HG03442 (cell line): Measurements from ENCODE around the gene HAP1.
"Not testable (repeated sequence)": the region's sequence is repeated elsewhere in the genome, so short reads cannot be mapped to it uniquely, and the experiment has no call there.

Source experiments
- ATAC-seq: cut with Tn5 transposase; IDR thresholded peaks from one replicate; pipeline ENCODE4 v1.9.1; 2021; ENCODE audit warnings: mild to moderate bottlenecking, moderate library complexity; ENCODE audit not compliant: unreplicated experiment

The HAP1 gene

DNA sequence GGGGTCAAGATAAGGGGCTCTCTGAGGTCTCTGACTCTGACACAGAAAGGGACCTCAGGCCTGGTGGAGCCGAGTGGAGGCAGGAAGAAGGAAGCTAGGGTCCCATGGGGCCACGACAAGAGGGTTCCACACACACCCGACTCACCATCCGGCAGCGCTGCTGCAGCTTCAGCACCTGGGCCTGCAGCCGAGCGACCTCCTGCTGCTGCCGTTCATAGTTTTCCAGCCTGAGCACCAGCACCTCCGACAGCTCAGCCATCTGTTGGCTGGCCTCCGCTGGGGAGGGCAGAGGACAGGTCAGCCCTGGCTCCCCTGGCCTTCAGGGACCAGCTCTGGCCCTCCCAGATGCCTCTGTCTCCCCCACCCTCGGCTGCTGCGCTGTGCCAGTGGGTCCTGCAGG, 6.4 kb downstream of the HAP1 start:
- ATAC-seq, result no peak

GRCh38 chr17:41725134-41725533, 9.3 kb downstream of the HAP1 start:
- no peak for ATAC-seq

- no peak for ATAC-seq
These were observed 9.9 kb downstream of the HAP1 start for GRCh38 chr17:41724476-41725050.

DNA sequence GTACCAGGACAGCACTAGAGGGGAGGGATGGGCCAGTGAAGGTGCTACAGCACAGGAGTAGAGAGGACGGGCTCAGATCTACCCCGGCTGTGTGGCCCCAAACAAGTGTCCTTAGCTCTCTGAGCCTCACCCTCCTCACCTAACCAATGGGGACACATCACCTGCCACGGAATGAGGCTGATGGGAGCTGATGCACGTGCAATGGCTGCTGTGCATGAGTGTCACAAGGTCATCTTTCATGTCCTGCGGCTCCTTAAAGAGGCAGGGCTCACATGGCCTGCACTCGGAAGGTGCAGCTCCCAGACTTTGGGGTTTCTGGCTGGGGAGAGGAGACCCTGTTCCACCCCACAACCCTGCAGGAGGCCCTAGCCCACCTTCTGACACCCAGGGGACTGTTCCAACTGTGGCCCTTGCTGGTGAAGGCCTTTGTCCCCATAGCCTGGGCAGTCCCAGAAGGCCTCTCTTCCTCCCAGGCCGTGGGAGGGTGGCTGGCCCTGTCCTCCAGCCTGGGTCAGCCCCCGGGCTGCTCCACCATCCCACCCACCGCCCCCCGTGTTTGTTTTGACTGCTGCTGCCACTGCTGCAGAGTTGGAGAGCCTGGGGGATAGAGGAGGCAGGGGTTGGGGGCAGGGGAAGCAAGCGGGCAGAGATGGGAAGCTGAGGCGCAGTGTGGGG, 10.5 kb downstream of the HAP1 start:
- ATAC-seq, result no peak

- ATAC-seq, result no peak
These were observed 12.2 kb downstream of the HAP1 start for GRCh38 chr17:41722231-41722630.

GRCh38 chr17:41718287-41718645, 16.2 kb downstream of the HAP1 start:
- no peak for ATAC-seq

DNA sequence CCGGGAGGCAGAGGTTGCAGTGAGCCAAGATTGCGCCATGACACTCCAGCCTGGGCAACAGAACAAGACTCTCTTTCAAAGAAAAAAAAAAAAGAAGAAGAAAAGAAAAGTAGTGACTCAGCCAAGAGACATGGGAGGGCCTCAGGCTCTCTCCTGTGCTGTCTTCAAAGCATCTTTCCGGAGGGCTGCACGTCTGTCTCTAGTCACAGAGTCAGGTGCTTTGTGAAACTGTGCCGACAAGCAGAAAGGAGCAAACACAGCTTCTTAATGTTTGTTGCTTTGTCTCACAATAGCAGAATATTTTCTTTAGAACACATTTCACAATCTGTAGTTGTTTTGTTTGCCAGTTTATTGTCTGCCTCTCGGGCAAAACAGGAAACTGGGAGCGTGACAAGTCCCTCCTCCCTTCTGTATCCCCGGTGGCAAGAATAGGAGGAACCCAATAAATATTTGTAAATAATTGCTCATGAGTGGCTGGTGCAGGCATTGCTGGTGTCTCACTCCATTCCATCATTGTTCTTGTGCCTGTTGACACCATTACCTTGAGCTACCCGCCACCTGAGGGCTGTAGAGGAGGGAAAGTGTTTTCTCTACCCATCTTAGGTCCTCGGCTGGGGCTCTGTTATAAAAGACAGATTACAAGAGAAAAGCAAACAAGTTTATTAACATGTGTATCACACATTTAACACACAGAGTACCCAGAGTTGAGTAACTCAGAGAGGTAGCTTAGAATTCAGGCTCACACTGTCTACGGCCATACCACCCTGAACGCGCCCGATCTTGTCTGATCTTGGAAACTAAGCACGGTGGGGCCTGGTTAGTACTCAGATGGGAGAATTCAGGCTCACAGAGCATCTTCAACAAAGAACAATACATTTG, 16.8 kb downstream of the HAP1 start:
- no peak for ATAC-seq

- no peak for ATAC-seq
These were observed 22.6 kb downstream of the HAP1 start, which contains the start of gene GAST for GRCh38 chr17:41711669-41712400. TSS of gene GAST (plus strand) at chr17:41712331. CDS start at chr17:41715437, 3,106 bp downstream.

GRCh38 chr17:41710472-41711090, 23.9 kb downstream of the HAP1 start:
- ATAC-seq, result no peak

- ATAC-seq, result no peak
These were observed 26.4 kb downstream of the HAP1 start for GRCh38 chr17:41707803-41708669.

DNA sequence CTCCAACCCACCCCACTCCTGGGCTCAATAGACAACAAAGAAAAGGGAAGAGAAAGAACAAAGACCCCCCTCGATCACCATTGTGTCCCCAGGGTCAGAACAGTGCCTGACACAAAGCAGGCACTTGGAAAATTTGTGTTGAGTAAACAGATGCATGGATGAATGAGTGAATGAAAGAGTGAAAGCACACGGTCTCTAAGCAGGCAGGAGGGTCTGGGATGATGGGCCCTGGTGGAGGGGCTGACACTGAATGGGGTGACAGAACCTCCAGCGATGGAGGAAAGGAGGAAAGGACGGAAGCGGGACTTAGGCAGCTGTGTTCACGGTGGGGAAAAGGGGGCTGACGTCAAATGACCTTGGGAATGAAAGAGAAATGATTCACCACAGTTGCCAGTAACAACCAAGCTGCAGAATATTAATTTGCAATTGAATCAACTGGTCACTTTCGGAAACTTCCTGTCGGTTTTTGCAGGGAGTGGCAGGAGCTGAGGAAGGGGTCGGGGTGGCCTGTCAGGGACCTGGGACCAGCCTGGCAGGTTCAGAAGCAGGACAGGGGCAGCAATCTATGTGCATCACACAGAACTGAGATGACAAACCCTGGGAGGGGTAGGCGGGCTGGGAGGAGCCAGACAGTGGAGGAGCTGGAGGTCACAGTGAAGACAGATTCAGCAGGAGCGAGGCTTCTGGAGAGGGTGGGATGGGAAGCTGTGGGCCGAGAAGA, 29.0 kb downstream of the HAP1 start:
- ATAC-seq, result no peak

GRCh38 chr17:41702712-41703111, 31.7 kb downstream of the HAP1 start:
- no peak for ATAC-seq

- not testable (repeated sequence) for ATAC-seq
These were observed 33.6 kb downstream of the HAP1 start for GRCh38 chr17:41700843-41701242.

GRCh38 chr17:41697122-41697962, 37.1 kb downstream of the HAP1 start:
- no peak for ATAC-seq

- no peak for ATAC-seq
These were observed 38.3 kb downstream of the HAP1 start for GRCh38 chr17:41695954-41696757.

- no peak for ATAC-seq
These were observed 39.2 kb downstream of the HAP1 start for GRCh38 chr17:41695134-41695661.
